Type B pancreatic cell (in vitro differentiated cells): ENCODE measurements around the gene USH1C. TPM values are rescaled to one million over a fixed set of nuclear protein-coding genes. Genes with fewer than 3 reads are reported as not detected.

Experiments used
- DNase-seq: peaks from one replicate; pipeline ENCODE4 v3.0.0; 2021; ENCODE audit warnings: mixed read lengths; ENCODE audit not compliant: unreplicated experiment; ENCODE audit errors: extremely low spot score
- H3K27ac Mint-ChIP-seq: 2 replicates; pipeline ENCODE4 v1.8.0; 2021; ENCODE audit warnings: mild to moderate bottlenecking, mixed read lengths
- H3K27me3 Mint-ChIP-seq: 2 replicates; pipeline ENCODE4 v1.8.0; 2021; ENCODE audit warnings: mixed read lengths
- H3K36me3 Mint-ChIP-seq: 2 replicates; pipeline ENCODE4 v1.8.0; 2021; ENCODE audit warnings: mixed read lengths
- H3K4me1 Mint-ChIP-seq: one replicate; pipeline ENCODE4 v1.8.0; 2021; ENCODE audit warnings: mixed read lengths; ENCODE audit not compliant: unreplicated experiment
- H3K4me3 Mint-ChIP-seq: 2 replicates; pipeline ENCODE4 v1.8.0; 2021; ENCODE audit warnings: mild to moderate bottlenecking, mixed read lengths
- H3K9me3 Mint-ChIP-seq: 2 replicates; pipeline ENCODE4 v1.8.0; 2021; ENCODE audit warnings: mixed read lengths
- total RNA-seq: library from RNA; stranded (reverse); gene quantifications from 2 replicates; pipeline ENCODE4 v1.2.1, GENCODE V29; 2021; ENCODE audit warnings: low replicate concordance
- TF ChIP-seq, protein P1 (sequence below): fragments of 200-600 bp; sonication (generic); conservative IDR thresholded peaks from 2 replicates; pipeline ENCODE4 v1.5.0; 2021; ENCODE audit warnings: antibody characterized with exemption, mild to moderate bottlenecking

USH1C gene
- total RNA-seq, 1 donor from 2014 or later, result 21.8 TPM

GRCh38 chr11:17507773-17508172 lies 36.4 kb downstream of the USH1C start:
- TF ChIP-seq, protein P1, sequence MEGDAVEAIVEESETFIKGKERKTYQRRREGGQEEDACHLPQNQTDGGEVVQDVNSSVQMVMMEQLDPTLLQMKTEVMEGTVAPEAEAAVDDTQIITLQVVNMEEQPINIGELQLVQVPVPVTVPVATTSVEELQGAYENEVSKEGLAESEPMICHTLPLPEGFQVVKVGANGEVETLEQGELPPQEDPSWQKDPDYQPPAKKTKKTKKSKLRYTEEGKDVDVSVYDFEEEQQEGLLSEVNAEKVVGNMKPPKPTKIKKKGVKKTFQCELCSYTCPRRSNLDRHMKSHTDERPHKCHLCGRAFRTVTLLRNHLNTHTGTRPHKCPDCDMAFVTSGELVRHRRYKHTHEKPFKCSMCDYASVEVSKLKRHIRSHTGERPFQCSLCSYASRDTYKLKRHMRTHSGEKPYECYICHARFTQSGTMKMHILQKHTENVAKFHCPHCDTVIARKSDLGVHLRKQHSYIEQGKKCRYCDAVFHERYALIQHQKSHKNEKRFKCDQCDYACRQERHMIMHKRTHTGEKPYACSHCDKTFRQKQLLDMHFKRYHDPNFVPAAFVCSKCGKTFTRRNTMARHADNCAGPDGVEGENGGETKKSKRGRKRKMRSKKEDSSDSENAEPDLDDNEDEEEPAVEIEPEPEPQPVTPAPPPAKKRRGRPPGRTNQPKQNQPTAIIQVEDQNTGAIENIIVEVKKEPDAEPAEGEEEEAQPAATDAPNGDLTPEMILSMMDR, result no peak
- DNase-seq, result no peak
- Mint-ChIP-seq H3K4me3 (no peak overlapping the region), H3K4me1 (peaks cover 8% of the 10 kb centered on the region), H3K27ac (no peak overlapping the region), H3K27me3 (peaks cover 15% of the 10 kb centered on the region), H3K36me3 (no peaks in the 10 kb centered on the region), H3K9me3 (no peaks in the 10 kb centered on the region)

GRCh38 chr11:17506942-17507341 lies 37.3 kb downstream of the USH1C start:
- Mint-ChIP-seq H3K4me3 (no peak overlapping the region), H3K4me1 (peaks cover 6% of the 10 kb centered on the region), H3K36me3 (no peaks in the 10 kb centered on the region), H3K9me3 (no peaks in the 10 kb centered on the region), H3K27ac (no peak overlapping the region), H3K27me3 (peaks cover 15% of the 10 kb centered on the region)
- TF ChIP-seq, protein P1, result no peak
- DNase-seq, result no peak

DNA sequence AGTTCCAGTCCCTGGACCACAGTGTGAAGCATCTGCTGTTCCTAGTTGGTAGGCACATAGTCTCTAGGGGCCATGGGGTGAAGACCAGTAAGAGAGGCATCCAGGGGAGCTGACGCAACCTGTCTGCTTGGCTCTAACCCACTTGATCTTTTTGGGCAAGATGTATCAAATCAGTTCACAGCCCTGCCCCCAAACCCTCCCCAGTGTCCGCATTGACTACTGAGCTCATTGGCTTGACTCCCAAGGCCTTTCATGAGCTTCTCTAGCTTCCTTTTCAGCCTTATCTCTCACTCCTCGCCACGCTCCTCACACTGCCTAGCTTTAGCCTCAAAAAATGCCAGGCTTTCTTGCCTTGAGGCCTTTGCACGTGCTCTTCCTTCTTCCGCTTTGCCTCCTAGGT lies 37.9 kb downstream of the USH1C start:
- DNase-seq, result no peak
- TF ChIP-seq, protein P1, result no peak
- H3K36me3 Mint-ChIP-seq, result no peaks in the 10 kb centered on the region
- no peaks in the 10 kb centered on the region for H3K9me3 Mint-ChIP-seq
- peaks cover 15% of the 10 kb centered on the region for H3K27me3 Mint-ChIP-seq
- H3K27ac Mint-ChIP-seq, result no peak overlapping the region
- peaks cover 6% of the 10 kb centered on the region for H3K4me1 Mint-ChIP-seq
- H3K4me3 Mint-ChIP-seq, result no peak overlapping the region

GRCh38 chr11:17505146-17505545 lies 39.1 kb downstream of the USH1C start:
- H3K4me3 Mint-ChIP-seq, result no peak overlapping the region
- TF ChIP-seq, protein P1, result no peak

DNA sequence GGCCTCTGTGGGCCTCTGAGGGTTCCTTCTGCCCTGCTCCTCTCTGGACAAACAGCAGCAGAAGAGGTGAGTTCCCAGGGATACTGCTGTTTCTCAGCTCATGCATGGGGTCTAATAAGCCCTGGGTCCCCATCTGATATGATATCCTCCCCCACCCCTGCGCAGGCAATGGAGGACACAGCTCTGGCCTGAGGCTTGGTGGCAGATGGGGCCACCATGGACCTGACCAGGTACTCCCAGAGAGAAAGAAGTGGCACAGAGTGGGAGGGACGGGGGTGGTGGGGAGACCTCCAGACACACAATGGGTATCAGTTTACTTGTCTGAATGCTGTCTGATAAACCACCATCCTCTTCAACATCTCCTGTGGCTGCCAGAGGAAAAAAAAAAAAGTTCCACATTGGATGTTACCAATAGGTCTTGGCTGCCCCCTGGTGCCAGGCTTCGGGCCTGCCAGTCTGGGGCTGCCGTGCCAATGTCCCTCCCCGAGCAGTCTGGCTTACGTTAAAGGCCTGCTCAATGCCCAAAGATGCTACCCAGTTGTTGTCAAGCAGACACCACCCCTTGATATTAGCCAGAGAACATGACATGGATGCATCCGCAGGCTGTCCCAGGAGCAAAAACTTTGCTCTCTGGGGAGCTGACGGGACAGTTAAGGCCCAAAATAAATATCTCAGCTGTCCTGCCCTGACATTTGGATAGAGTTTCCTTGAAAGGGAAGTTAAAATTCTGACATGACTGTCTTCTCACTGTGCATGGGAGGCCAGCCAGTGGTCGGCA lies 39.7 kb downstream of the USH1C start:
- Mint-ChIP-seq H3K4me3 (no peak overlapping the region), H3K27ac (no peak overlapping the region), H3K9me3 (no peaks in the 10 kb centered on the region), H3K4me1 (peaks cover 6% of the 10 kb centered on the region), H3K27me3 (peaks cover 15% of the 10 kb centered on the region), H3K36me3 (no peaks in the 10 kb centered on the region)
- DNase-seq, result peak; percentile 80
- TF ChIP-seq, protein P1, result peak; percentile 92

More at GRCh38 chr11:17505146-17505545, 39.1 kb downstream of the USH1C start:
- Mint-ChIP-seq H3K27me3 (peaks cover 15% of the 10 kb centered on the region), H3K36me3 (no peaks in the 10 kb centered on the region), H3K4me1 (peaks cover 6% of the 10 kb centered on the region), H3K27ac (no peak overlapping the region), H3K9me3 (no peaks in the 10 kb centered on the region)
- no peak for DNase-seq
